Measurements from ENCODE around the gene SPAST. TPM values are rescaled to one million over a fixed set of nuclear protein-coding genes. Genes with fewer than 3 reads are reported as not detected.

The SPAST gene
- total RNA-seq, 1 experiment from 2014 or later = 21.6 TPM

DNA sequence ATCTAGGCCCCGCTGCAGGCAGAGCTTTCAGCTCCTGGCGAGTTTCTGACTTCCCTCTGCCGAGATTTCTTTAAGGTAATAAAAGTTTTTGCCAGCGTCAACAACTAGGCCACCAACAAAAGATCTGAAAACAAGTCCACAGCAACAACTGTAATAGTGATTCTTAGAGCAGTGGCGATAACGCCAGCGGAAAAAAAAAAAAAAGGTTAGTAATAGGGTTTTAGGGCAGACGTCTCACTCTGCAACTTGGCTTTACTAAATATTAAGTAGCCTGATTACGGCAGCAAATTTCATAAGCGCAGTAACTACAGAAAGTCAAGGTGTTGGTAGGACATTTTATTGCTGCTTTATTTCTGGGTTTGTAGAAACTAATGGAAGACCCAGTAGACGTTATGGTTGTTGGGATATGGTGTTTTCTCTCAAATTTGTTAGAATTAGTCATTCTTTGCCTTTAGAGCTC, 102.8 kb downstream of the SPAST start:
- TF ChIP-seq, protein P1, sequence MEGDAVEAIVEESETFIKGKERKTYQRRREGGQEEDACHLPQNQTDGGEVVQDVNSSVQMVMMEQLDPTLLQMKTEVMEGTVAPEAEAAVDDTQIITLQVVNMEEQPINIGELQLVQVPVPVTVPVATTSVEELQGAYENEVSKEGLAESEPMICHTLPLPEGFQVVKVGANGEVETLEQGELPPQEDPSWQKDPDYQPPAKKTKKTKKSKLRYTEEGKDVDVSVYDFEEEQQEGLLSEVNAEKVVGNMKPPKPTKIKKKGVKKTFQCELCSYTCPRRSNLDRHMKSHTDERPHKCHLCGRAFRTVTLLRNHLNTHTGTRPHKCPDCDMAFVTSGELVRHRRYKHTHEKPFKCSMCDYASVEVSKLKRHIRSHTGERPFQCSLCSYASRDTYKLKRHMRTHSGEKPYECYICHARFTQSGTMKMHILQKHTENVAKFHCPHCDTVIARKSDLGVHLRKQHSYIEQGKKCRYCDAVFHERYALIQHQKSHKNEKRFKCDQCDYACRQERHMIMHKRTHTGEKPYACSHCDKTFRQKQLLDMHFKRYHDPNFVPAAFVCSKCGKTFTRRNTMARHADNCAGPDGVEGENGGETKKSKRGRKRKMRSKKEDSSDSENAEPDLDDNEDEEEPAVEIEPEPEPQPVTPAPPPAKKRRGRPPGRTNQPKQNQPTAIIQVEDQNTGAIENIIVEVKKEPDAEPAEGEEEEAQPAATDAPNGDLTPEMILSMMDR (conservative IDR thresholded peaks at IDR 0.05; ENCODE audit: low read depth, low read length) = no peak
- TF ChIP-seq EZH2phosphoT487 (IDR thresholded peaks at IDR 0.05; ENCODE audit: borderline replicate concordance, low read length) (no peak), EZH2 (IDR thresholded peaks at IDR 0.05; ENCODE audit: low read length, unreplicated experiment) (no peak)
- TSS peak; percentile 74 for BruUV-seq (replicated peaks)
- CTCF ChIA-PET = interaction anchor here (0.9 kb wide), 1 partner anchor 103 kb away, joined by 6 read pairs; the partner anchor contains the start of gene SPAST

DNA sequence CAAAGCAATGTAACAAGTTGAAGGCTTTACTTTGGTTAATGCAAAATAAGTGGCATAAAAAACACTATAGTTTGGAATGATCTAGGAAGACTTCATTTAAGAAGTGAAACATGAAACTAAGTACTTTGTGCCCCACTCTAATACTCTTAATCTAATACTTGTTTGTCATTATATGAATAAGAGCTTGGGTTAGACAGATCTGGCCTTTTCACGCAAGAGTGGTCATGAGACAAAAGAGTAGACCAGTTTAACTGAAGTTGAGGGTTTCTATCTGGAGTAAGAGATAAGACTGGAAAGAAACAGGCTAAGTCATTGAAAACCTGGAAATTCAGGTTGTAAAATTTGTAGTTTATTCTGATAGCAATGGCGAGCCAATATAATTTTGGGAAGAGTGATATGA, 105.2 kb downstream of the SPAST start:
- ATAC-seq (no peak), DNase-seq (no peak)
- no peak overlapping the region for H3K4me3 ChIP-seq (ENCODE audit: low read length)
- intact Hi-C loops (cut with micrococcal nuclease) = loop anchor here (5.0 kb wide), 1 partner anchor 189 kb away; the partner anchor contains the start of gene BIRC6
- no peaks in the 10 kb centered on the region for H3K27me3 ChIP-seq (ENCODE audit: low read length)
- no peak overlapping the region for H3K4me2 ChIP-seq (ENCODE audit: low read length)
- peaks cover 6% of the 10 kb centered on the region; the same call in 1 of the 2 replicates for H3K4me1 ChIP-seq (ENCODE audit: insufficient read depth, low read length)
- no TSS peak for BruUV-seq (replicated peaks)
- no peak overlapping the region for H2AFZ ChIP-seq (ENCODE audit: low read length)
- TF ChIP-seq EZH2phosphoT487 (IDR thresholded peaks at IDR 0.05; ENCODE audit: borderline replicate concordance, low read length) (no peak), EZH2 (IDR thresholded peaks at IDR 0.05; ENCODE audit: low read length, unreplicated experiment) (no peak)
- TF ChIP-seq, protein P1 (conservative IDR thresholded peaks at IDR 0.05; ENCODE audit: low read depth, low read length) = no peak
- H3F3A ChIP-seq (ENCODE audit: low read length, unreplicated experiment) = no peaks in the 10 kb centered on the region
- no peak overlapping the region for H3K27ac ChIP-seq (ENCODE audit: low read length)
- ChIA-PET CTCF (no interaction called here), POLR2A (ENCODE audit: unreplicated experiment) (no interaction called here)
- no peaks in the 10 kb centered on the region for H3K9me2 ChIP-seq (replicated peaks; ENCODE audit: low read length)
- H3K9me3 ChIP-seq (ENCODE audit: low read length) = no peaks in the 10 kb centered on the region
- H3K36me3 ChIP-seq (ENCODE audit: low read depth, low read length) = peaks cover under 1% of the 10 kb centered on the region; the same call in 1 of the 2 replicates
- H3K9ac ChIP-seq (ENCODE audit: low read length) = no peak overlapping the region
- no peaks in the 10 kb centered on the region for H4K20me1 ChIP-seq (ENCODE audit: low read length)
- peaks cover 61% of the 10 kb centered on the region for H3K79me2 ChIP-seq (ENCODE audit: low read length)

More for the DNA sequence above, 102.8 kb downstream of the SPAST start:
- no peaks in the 10 kb centered on the region for H3K36me3 ChIP-seq (ENCODE audit: low read depth, low read length)
- H3K27ac ChIP-seq (ENCODE audit: low read length) = peak overlapping the region; percentile 52
- peaks cover 53% of the 10 kb centered on the region for H3K79me2 ChIP-seq (ENCODE audit: low read length)
- peak overlapping the region; percentile 83 for H2AFZ ChIP-seq (ENCODE audit: low read length)
- peaks cover 6% of the 10 kb centered on the region; the same call in 1 of the 2 replicates for H3K4me1 ChIP-seq (ENCODE audit: insufficient read depth, low read length)
- H3K9me3 ChIP-seq (ENCODE audit: low read length) = no peaks in the 10 kb centered on the region
- no peaks in the 10 kb centered on the region for H3K27me3 ChIP-seq (ENCODE audit: low read length)
- H3F3A ChIP-seq (ENCODE audit: low read length, unreplicated experiment) = no peaks in the 10 kb centered on the region
- H3K9ac ChIP-seq (ENCODE audit: low read length) = peak overlapping the region; percentile 95
- no peaks in the 10 kb centered on the region for H4K20me1 ChIP-seq (ENCODE audit: low read length)
- H3K4me2 ChIP-seq (ENCODE audit: low read length) = peak overlapping the region; percentile 85
- no peaks in the 10 kb centered on the region for H3K9me2 ChIP-seq (replicated peaks; ENCODE audit: low read length)
- DNase-seq (no peak), ATAC-seq (no peak)
- POLR2A ChIA-PET (ENCODE audit: unreplicated experiment) = interaction anchor here (0.5 to 1.2 kb wide), 6 partner anchors 9 to 893 kb away, joined by 3 to 12 read pairs (median 7); partner anchors contain the start of gene DPY30
- intact Hi-C loops (cut with micrococcal nuclease) = loop anchor here (5.0 kb wide), 1 partner anchor 191 kb away; the partner anchor contains the start of gene BIRC6
- peak overlapping the region; percentile 93 for H3K4me3 ChIP-seq (ENCODE audit: low read length)

GRCh38 chr2:32172870-32173269, 109.5 kb downstream of the SPAST start:
- ChIA-PET CTCF (no interaction called here), POLR2A (ENCODE audit: unreplicated experiment) (no interaction called here)
- H3K4me2 ChIP-seq (ENCODE audit: low read length) = no peak overlapping the region
- H3K36me3 ChIP-seq (ENCODE audit: low read depth, low read length) = peaks cover 13% of the 10 kb centered on the region
- ATAC-seq (no peak), DNase-seq (no peak)
- H3K4me3 ChIP-seq (ENCODE audit: low read length) = no peak overlapping the region
- no peaks in the 10 kb centered on the region for H3K9me2 ChIP-seq (replicated peaks; ENCODE audit: low read length)
- H3K9me3 ChIP-seq (ENCODE audit: low read length) = no peaks in the 10 kb centered on the region
- no peaks in the 10 kb centered on the region for H4K20me1 ChIP-seq (ENCODE audit: low read length)
- no TSS peak for BruUV-seq (replicated peaks)
- no peak overlapping the region for H2AFZ ChIP-seq (ENCODE audit: low read length)
- no peak overlapping the region for H3K27ac ChIP-seq (ENCODE audit: low read length)
- intact Hi-C loops (cut with micrococcal nuclease) = no loop called here
- H3K4me1 ChIP-seq (ENCODE audit: insufficient read depth, low read length) = no peaks in the 10 kb centered on the region
- TF ChIP-seq EZH2 (IDR thresholded peaks at IDR 0.05; ENCODE audit: low read length, unreplicated experiment) (no peak), EZH2phosphoT487 (IDR thresholded peaks at IDR 0.05; ENCODE audit: borderline replicate concordance, low read length) (no peak)
- TF ChIP-seq, protein P1 (conservative IDR thresholded peaks at IDR 0.05; ENCODE audit: low read depth, low read length) = no peak
- H3K27me3 ChIP-seq (ENCODE audit: low read length) = no peaks in the 10 kb centered on the region
- H3K9ac ChIP-seq (ENCODE audit: low read length) = no peak overlapping the region
- H3F3A ChIP-seq (ENCODE audit: low read length, unreplicated experiment) = no peaks in the 10 kb centered on the region
- peaks cover 27% of the 10 kb centered on the region for H3K79me2 ChIP-seq (ENCODE audit: low read length)
